KOPT-K1 (cell line): Measurements from ENCODE around the gene ZC3H18.
A peak's percentile ranks its signal among the peaks of the same experiment; 100 is the strongest.

ENCODE experiments used
- H3K27ac ChIP-seq: fragments of 200-600 bp; sonication (generic); 2 replicates; pipeline ENCODE4 v1.5.1; 2016; ENCODE audit warnings: antibody characterized with exemption, mild to moderate bottlenecking, low read depth, low read length; ENCODE audit not compliant: poor library complexity, severe bottlenecking
- H3K36me3 ChIP-seq: fragments of 200-600 bp; sonication (generic); 2 replicates; pipeline ENCODE4 v1.5.1; 2017; ENCODE audit warnings: antibody characterized with exemption, mild to moderate bottlenecking, low read length, moderate library complexity; ENCODE audit not compliant: insufficient read depth
- H3K9me3 ChIP-seq: fragments of 200-600 bp; sonication (generic); 2 replicates; pipeline ENCODE4 v1.5.1; 2017; ENCODE audit warnings: antibody characterized with exemption, low read length, mild to moderate bottlenecking; ENCODE audit not compliant: insufficient read depth, poor library complexity, severe bottlenecking

ZC3H18 gene

DNA sequence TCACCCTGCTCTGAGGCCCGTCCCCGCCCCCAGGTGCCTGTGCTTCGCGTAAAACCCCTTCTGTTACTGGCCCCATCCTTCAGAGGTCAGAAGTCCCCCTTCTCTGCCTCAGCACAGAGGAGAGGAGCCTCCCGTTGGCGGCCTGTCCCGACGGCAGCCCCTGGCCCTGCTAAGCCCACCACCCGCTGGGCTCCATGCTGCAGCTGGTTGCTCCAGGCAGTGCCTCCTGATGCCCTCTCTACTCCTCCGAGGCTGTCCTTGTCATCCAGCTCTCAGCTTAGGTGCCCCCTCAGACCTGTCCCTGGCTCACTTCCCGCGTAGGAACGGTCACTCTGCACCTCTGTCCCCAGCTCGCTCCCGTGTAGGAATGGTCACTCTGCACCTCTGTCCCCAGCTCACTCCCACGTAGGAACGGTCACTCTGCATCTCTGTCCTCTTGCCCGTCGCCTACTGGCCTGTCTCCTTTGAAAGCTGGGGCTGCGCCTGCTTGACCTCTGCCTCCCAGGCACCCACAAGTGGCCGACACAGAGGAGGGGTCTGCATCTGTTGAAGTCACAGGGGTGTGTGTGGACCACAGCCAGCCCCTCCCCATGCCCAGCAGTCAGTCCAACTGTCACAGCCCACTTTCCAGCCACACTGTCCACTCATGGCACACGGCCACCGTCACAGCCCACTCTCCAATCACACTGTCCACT, 31.7 kb upstream of the ZC3H18 start:
- no peaks in the 10 kb centered on the region for H3K36me3 ChIP-seq
- H3K9me3 ChIP-seq, result peaks cover 18% of the 10 kb centered on the region
- H3K27ac ChIP-seq, result no peak overlapping the region

DNA sequence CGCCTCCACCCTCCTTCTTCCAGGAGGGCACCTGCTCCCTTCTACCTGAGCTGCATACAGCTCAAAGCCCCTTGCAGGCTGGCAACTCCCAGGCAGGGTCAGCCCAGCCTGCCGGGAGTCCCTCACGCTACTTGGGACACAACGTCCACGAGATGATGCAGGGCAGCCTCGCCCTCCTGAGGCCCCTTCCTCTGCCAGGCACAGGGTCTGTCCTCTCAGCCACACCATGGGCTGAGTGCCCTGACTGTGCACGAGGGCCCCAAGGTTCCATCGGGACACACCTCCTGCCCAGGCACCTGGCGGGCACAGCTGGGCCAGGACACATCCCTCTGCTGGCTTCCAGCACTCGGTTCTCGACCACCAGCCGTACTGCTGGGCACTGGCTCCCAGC, 30.9 kb upstream of the ZC3H18 start:
- Histone ChIP-seq H3K36me3 (no peaks in the 10 kb centered on the region), H3K27ac (no peak overlapping the region), H3K9me3 (peaks cover 25% of the 10 kb centered on the region)

- no peaks in the 10 kb centered on the region for H3K36me3 ChIP-seq
- no peak overlapping the region for H3K27ac ChIP-seq
- peaks cover 29% of the 10 kb centered on the region for H3K9me3 ChIP-seq
Observed at GRCh38 chr16:88539652-88540345, 30.4 kb upstream of the ZC3H18 start.

- H3K9me3 ChIP-seq, result peaks cover 29% of the 10 kb centered on the region
- H3K36me3 ChIP-seq, result no peaks in the 10 kb centered on the region
- H3K27ac ChIP-seq, result no peak overlapping the region
Observed at GRCh38 chr16:88540346-88540977, 29.7 kb upstream of the ZC3H18 start.

- Histone ChIP-seq H3K9me3 (peaks cover 29% of the 10 kb centered on the region), H3K27ac (no peak overlapping the region), H3K36me3 (no peaks in the 10 kb centered on the region)
Observed at GRCh38 chr16:88541831-88542616, 28.2 kb upstream of the ZC3H18 start.

- no peak overlapping the region for H3K27ac ChIP-seq
- peaks cover 29% of the 10 kb centered on the region for H3K9me3 ChIP-seq
- no peaks in the 10 kb centered on the region for H3K36me3 ChIP-seq
Observed at GRCh38 chr16:88543230-88543813, 26.9 kb upstream of the ZC3H18 start.

GRCh38 chr16:88545781-88546180, 24.4 kb upstream of the ZC3H18 start:
- Histone ChIP-seq H3K36me3 (no peaks in the 10 kb centered on the region), H3K27ac (no peak overlapping the region), H3K9me3 (peaks cover 29% of the 10 kb centered on the region)

DNA sequence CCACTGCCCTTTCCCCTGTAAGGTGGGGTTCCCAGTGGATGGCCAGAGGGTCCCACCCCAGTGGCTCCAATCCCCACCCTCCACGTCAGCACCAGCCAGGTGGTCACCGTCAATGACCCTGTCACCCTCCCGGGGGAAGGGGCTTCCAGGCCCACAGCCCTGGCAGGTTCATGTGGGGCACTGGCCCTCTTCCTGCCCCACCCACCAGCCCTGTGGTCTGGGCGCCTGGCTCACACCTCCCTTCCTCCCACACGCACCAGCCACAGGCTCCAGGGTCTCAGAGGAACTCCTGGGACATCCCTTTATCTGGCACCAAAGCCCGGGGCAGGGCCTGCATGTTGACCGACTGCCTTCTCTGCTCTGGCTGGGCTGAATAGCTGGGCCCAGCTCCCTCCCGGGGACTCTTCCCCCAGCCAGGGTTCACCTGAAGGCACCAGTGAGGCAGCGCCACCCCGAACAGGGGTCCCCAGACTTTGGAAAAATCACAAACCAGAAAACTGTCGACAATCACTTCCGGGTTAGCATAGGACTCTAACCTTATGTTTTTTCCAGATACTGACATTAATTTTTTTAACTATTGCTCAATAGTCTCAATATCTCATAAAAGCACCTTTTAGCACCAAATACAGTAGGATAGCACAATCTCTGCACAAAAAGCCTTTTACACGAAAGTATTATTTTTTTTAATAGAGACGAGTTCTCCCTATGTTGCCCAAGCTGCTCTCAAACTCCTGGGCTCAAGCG, 21.9 kb upstream of the ZC3H18 start:
- no peaks in the 10 kb centered on the region for H3K36me3 ChIP-seq
- peaks cover 14% of the 10 kb centered on the region for H3K9me3 ChIP-seq
- no peak overlapping the region for H3K27ac ChIP-seq

DNA sequence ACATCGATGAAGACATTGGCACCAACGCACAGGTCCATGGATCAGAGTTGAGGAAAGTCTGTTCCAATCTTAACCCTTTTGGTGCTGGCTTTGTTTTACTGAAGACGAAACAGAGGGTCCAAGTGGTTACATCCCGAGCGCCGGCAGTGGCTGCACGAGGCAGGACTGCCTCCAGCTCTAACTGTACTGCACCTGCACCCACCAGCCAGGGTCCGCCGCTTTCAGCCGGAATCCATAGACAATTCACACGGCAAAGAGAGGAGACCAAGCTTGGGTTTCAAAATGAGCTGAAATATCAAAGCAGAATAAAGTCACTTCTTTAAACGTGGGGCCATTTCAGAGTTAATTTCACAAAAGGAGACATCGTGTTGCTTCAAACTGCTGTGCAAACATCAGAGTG, 21.2 kb upstream of the ZC3H18 start:
- H3K9me3 ChIP-seq, result peaks cover 7% of the 10 kb centered on the region
- no peak overlapping the region for H3K27ac ChIP-seq
- H3K36me3 ChIP-seq, result no peaks in the 10 kb centered on the region

DNA sequence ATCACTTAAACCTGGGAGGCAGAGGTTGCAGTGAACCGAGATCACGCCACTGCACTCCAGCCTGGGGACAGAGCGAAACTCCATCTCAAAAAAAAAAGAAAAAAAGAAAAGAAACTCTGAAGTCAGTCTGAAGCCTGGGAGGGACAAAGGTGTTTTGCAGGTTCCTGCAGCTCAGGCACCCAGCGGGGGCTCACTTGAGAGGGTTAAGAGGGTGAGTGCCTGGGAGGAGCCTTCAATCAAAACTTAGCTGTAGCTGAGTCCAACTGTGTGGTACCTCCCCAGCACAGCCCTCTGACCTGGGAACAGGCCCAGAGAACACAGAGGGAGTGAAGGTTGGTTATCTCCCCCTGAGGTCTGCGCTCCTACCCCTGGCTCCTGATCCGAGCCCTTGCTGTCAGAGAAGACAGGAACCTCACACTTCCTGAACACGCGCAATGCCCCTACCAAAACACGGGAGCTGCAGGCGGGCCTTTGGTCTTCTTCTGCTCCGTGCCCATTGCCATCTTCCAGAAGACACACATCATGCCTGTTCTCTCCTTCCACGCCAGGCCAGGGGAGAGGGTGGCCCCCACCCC, 20.4 kb upstream of the ZC3H18 start:
- Histone ChIP-seq H3K36me3 (no peaks in the 10 kb centered on the region), H3K27ac (peak overlapping the region; percentile 23), H3K9me3 (no peaks in the 10 kb centered on the region)

- Histone ChIP-seq H3K36me3 (no peaks in the 10 kb centered on the region), H3K9me3 (no peaks in the 10 kb centered on the region), H3K27ac (peak overlapping the region; percentile 23)
Observed at GRCh38 chr16:88550246-88550661, 19.9 kb upstream of the ZC3H18 start.

DNA sequence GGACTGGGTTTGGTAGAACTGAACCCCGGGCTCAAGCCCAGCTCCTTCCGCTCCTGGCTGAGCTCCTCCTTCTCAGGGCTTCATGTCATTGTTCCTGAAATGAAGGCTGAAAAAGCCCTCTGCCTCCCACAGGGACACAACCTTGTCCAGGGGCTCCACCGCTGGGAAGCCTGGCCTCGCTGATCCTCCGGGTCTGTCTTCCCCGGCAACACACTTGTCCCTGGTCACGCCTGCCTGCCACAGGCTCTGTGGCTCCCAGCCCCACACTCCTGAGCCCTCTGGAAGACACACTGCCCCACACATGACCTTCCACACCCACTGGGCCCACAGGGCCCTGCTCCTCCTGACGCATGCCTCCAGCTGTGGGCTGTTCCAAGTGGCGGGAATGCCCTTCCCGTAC, 18.0 kb upstream of the ZC3H18 start:
- H3K36me3 ChIP-seq, result no peaks in the 10 kb centered on the region
- H3K9me3 ChIP-seq, result no peaks in the 10 kb centered on the region
- H3K27ac ChIP-seq, result peak overlapping the region; percentile 49

- Histone ChIP-seq H3K9me3 (no peaks in the 10 kb centered on the region), H3K27ac (peak overlapping the region; percentile 49), H3K36me3 (no peaks in the 10 kb centered on the region)
Observed at GRCh38 chr16:88552815-88553214, 17.4 kb upstream of the ZC3H18 start.

GRCh38 chr16:88553739-88554138, 16.5 kb upstream of the ZC3H18 start:
- Histone ChIP-seq H3K36me3 (no peaks in the 10 kb centered on the region), H3K27ac (no peak overlapping the region), H3K9me3 (no peaks in the 10 kb centered on the region)
